Keratinocyte (primary cell): ENCODE measurements around the gene ZDHHC15. TPM values are rescaled to one million over a fixed set of nuclear protein-coding genes. Genes with fewer than 3 reads are reported as not detected.
"Not testable (repeated sequence)": the region's sequence is repeated elsewhere in the genome, so short reads cannot be mapped to it uniquely, and the experiment has no call there.

Experiments
- DNase-seq: peaks from one replicate; pipeline ENCODE4 v3.0.0-alpha.2; 2011; ENCODE audit warnings: low read depth, missing footprints, low spot score
- FAIRE-seq: peaks from 2 replicates; lab custom pipeline; 2011; peaks lifted over from hg19 to GRCh38; lab: Jason Lieb, UNC
- H2AFZ ChIP-seq: 2 replicates; pipeline ENCODE4 v1.6.0; 2012; ENCODE audit warnings: low read length, control low read depth, inconsistent platforms; ENCODE audit not compliant: control insufficient read depth
- H3K27ac ChIP-seq: 2 replicates; pipeline ENCODE4 v1.5.1; 2011; ENCODE audit warnings: low read length; ENCODE audit not compliant: control insufficient read depth, insufficient read depth
- H3K27me3 ChIP-seq: 3 replicates; pipeline ENCODE4 v1.6.0; 2011; ENCODE audit warnings: low read length; ENCODE audit not compliant: control insufficient read depth, insufficient read depth; ENCODE audit errors: extremely low read depth
- H3K36me3 ChIP-seq, 2 experiments: 2 replicates in 1 of 2; 3 replicates in 1 of 2; pipeline ENCODE4 v1.5.1; 2011; ENCODE audit warnings: low read length in 2 of 2, mild to moderate bottlenecking in 1 of 2; ENCODE audit not compliant: control insufficient read depth in 2 of 2, insufficient read depth in 2 of 2; ENCODE audit errors: extremely low read depth in 1 of 2
- H3K4me1 ChIP-seq: 3 replicates; pipeline ENCODE4 v1.5.1; 2011; ENCODE audit warnings: low read length; ENCODE audit not compliant: control insufficient read depth, insufficient read depth; ENCODE audit errors: extremely low read depth
- H3K4me2 ChIP-seq: 3 replicates; pipeline ENCODE4 v1.6.0; 2011; ENCODE audit warnings: low read depth, low read length; ENCODE audit not compliant: control insufficient read depth, insufficient read depth; ENCODE audit errors: extremely low read depth
- H3K4me3 ChIP-seq, 3 experiments: fragments of 200-600 bp in 1 of 3; sonication (generic) in 1 of 3; 2 replicates in 2 of 3; 3 replicates in 1 of 3; pipeline ENCODE4 v1.5.1; 2011 to 2016; ENCODE audit warnings: low read length in 3 of 3, mild to moderate bottlenecking in 3 of 3, control low read depth in 2 of 3, inconsistent platforms in 1 of 3, low read depth in 1 of 3, mixed read lengths in 1 of 3, mixed run types in 1 of 3, moderate library complexity in 1 of 3; ENCODE audit not compliant: control insufficient read depth in 2 of 3, insufficient read depth in 2 of 3; ENCODE audit errors: extremely low read depth in 1 of 3
- H3K79me2 ChIP-seq: 2 replicates; pipeline ENCODE4 v1.6.0; 2012; ENCODE audit warnings: low read length; ENCODE audit not compliant: control insufficient read depth, insufficient read depth
- H3K9ac ChIP-seq: 3 replicates; pipeline ENCODE4 v1.6.0; 2011; ENCODE audit warnings: low read length; ENCODE audit not compliant: control insufficient read depth, insufficient read depth; ENCODE audit errors: extremely low read depth
- H3K9me1 ChIP-seq: 3 replicates; pipeline ENCODE4 v1.6.0; 2011; ENCODE audit warnings: low read length; ENCODE audit not compliant: control insufficient read depth, insufficient read depth; ENCODE audit errors: extremely low read depth
- H3K9me3 ChIP-seq: 2 replicates; pipeline ENCODE4 v1.5.1; 2012; ENCODE audit warnings: low read depth, low read length; ENCODE audit not compliant: control insufficient read depth
- H4K20me1 ChIP-seq: 3 replicates; pipeline ENCODE4 v1.6.0; 2011; ENCODE audit warnings: low read length; ENCODE audit not compliant: control insufficient read depth, insufficient read depth; ENCODE audit errors: extremely low read depth
- EZH2 ChIP-seq: IDR thresholded peaks from one replicate; pipeline ENCODE4 v1.6.1; 2012; ENCODE audit warnings: inconsistent platforms, mild to moderate bottlenecking, low read length, moderate library complexity
- dilution Hi-C: fragments of 300-500 bp; cut with MboI; formaldehyde crosslinking; loops from one replicate; pipeline ENCODE4 v1.7.0; 2020; ENCODE audit warnings: low sequenced_read_pairs; ENCODE audit not compliant: extremely low pct_ligation_motif_present
- polyA plus RNA-seq, 5 experiments: library from polyadenylated mRNA; depleted of rRNA in 3 of 5; stranded (reverse) in 3 of 5; stranded (forward) in 1 of 5; unstranded in 1 of 5; fragments of >200 nt; gene quantifications; 1 replicate in 1 of 5; 2 replicates in 3 of 5; 3 replicates in 1 of 5; pipeline versions ENCODE4 v1.2.1 to v1.2.3, GENCODE V29; 2011 to 2012; ENCODE audit warnings: missing spikeins in 2 of 5, low read depth in 1 of 5, low replicate concordance in 1 of 5
- TF ChIP-seq, protein P1 (sequence below), 3 experiments: IDR thresholded peaks in 1 of 3; conservative IDR thresholded peaks in 1 of 3; optimal IDR thresholded peaks in 1 of 3; 2 replicates in 2 of 3; 3 replicates in 1 of 3; pipeline versions ENCODE3 to v1.5.1; 2011; ENCODE audit warnings: low read length in 3 of 3, mild to moderate bottlenecking in 3 of 3, moderate library complexity in 2 of 3, control low read depth in 1 of 3, inconsistent platforms in 1 of 3; ENCODE audit not compliant: insufficient read depth in 2 of 3; ENCODE audit errors: extremely low read depth in 1 of 3

The ZDHHC15 gene
- polyA plus RNA-seq, 1 donor (not counting 4 experiments of a cell fraction or from before 2014, with no cell fraction given): not detected

GRCh38 chrX:75544786-75545185, 21.9 kb upstream of the ZDHHC15 start:
- no peak overlapping the region for H3K9ac ChIP-seq
- dilution Hi-C loops: no loop called here
- DNase-seq (no peak), FAIRE-seq (no peak)
- H3K4me1 ChIP-seq: no peaks in the 10 kb centered on the region
- H3K36me3 ChIP-seq: no peaks in the 10 kb centered on the region
- H3K9me1 ChIP-seq: no peaks in the 10 kb centered on the region
- H3K4me2 ChIP-seq: no peak overlapping the region
- H4K20me1 ChIP-seq: no peaks in the 10 kb centered on the region
- no peaks in the 10 kb centered on the region for H3K9me3 ChIP-seq
- H2AFZ ChIP-seq: no peak overlapping the region
- no peaks in the 10 kb centered on the region for H3K79me2 ChIP-seq
- H3K4me3 ChIP-seq: no peak overlapping the region
- H3K27me3 ChIP-seq: no peaks in the 10 kb centered on the region
- H3K27ac ChIP-seq: no peak overlapping the region
- TF ChIP-seq, protein P1, sequence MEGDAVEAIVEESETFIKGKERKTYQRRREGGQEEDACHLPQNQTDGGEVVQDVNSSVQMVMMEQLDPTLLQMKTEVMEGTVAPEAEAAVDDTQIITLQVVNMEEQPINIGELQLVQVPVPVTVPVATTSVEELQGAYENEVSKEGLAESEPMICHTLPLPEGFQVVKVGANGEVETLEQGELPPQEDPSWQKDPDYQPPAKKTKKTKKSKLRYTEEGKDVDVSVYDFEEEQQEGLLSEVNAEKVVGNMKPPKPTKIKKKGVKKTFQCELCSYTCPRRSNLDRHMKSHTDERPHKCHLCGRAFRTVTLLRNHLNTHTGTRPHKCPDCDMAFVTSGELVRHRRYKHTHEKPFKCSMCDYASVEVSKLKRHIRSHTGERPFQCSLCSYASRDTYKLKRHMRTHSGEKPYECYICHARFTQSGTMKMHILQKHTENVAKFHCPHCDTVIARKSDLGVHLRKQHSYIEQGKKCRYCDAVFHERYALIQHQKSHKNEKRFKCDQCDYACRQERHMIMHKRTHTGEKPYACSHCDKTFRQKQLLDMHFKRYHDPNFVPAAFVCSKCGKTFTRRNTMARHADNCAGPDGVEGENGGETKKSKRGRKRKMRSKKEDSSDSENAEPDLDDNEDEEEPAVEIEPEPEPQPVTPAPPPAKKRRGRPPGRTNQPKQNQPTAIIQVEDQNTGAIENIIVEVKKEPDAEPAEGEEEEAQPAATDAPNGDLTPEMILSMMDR (optimal IDR thresholded peaks at IDR 0.05 in 1 of 3, IDR thresholded peaks at IDR 0.05 in 1 of 3, conservative IDR thresholded peaks at IDR 0.05 in 1 of 3; ENCODE audit: extremely low read depth in 1 of 3, insufficient read depth in 2 of 3, low read length in 3 of 3): no peak
- no peak for TF ChIP-seq EZH2

DNA sequence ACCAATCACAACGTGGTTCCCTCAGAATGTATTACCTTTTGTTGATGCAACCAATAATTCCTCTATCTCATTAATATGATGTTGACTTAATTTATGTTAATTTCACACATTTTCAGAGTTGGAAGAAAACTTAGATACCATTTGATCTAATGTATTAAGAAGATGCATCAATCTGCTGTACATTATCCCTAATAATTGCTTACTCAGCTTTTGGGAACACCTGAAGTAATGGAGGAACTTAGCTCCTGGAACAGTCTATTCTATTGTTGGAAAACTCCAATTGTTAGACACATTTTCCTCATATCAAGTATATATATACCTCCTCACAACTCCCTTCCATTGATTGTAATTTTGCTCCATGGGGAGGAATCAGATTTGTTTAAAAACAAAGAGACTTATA, 38.9 kb downstream of the ZDHHC15 start:
- no peak for DNase-seq
- no peaks in the 10 kb centered on the region for H3K27me3 ChIP-seq
- no peaks in the 10 kb centered on the region for H3K9me1 ChIP-seq
- no peak for FAIRE-seq
- no peak overlapping the region for H3K9ac ChIP-seq
- H3K27ac ChIP-seq: no peak overlapping the region
- H2AFZ ChIP-seq: no peak overlapping the region
- H4K20me1 ChIP-seq: no peaks in the 10 kb centered on the region
- no peak for TF ChIP-seq EZH2
- TF ChIP-seq, protein P1 (optimal IDR thresholded peaks at IDR 0.05 in 1 of 3, IDR thresholded peaks at IDR 0.05 in 1 of 3, conservative IDR thresholded peaks at IDR 0.05 in 1 of 3; ENCODE audit: extremely low read depth in 1 of 3, insufficient read depth in 2 of 3, low read length in 3 of 3): no peak
- dilution Hi-C loops: no loop called here
- no peaks in the 10 kb centered on the region for H3K36me3 ChIP-seq
- H3K79me2 ChIP-seq: no peaks in the 10 kb centered on the region
- peaks cover 3% of the 10 kb centered on the region for H3K9me3 ChIP-seq
- no peak overlapping the region for H3K4me2 ChIP-seq
- H3K4me3 ChIP-seq: no peak overlapping the region
- no peaks in the 10 kb centered on the region for H3K4me1 ChIP-seq

GRCh38 chrX:75461780-75462179, 61.1 kb downstream of the ZDHHC15 start:
- dilution Hi-C loops, DNase-seq, H2AFZ ChIP-seq, H3K9me1 ChIP-seq, H3K79me2 ChIP-seq, FAIRE-seq, H3K4me2 ChIP-seq, H4K20me1 ChIP-seq, H3K27me3 ChIP-seq, H3K4me3 ChIP-seq, H3K27ac ChIP-seq, H3K36me3 ChIP-seq, H3K9ac ChIP-seq, H3K4me1 ChIP-seq, H3K9me3 ChIP-seq: not testable (repeated sequence)
